SK-N-SH treated with all-trans-retinoic acid at 6 μM for 48 hours (cell line): ENCODE data around the gene SLC12A7.

ENCODE experiments used
- ARNTL ChIP-seq: fragments of 450-650 bp; formaldehyde crosslinking; IDR thresholded peaks from 2 replicates; pipeline ENCODE4 v1.5.0; 2020; ENCODE audit warnings: low read depth, mild to moderate bottlenecking, moderate library complexity, borderline replicate concordance
- CSDC2 ChIP-seq: fragments of 250-450 bp; sonication (Bioruptor Pico); IDR thresholded peaks from 2 replicates; pipeline ENCODE4 v1.5.0; 2020; ENCODE audit warnings: mild to moderate bottlenecking, moderate library complexity
- CSRNP3 ChIP-seq: fragments of 250-450 bp; sonication (Bioruptor Pico); IDR thresholded peaks from 2 replicates; pipeline ENCODE4 v1.5.1; 2021; ENCODE audit warnings: mild to moderate bottlenecking, moderate library complexity
- ISL1 ChIP-seq: fragments of 250-450 bp; sonication (Bioruptor Pico); IDR thresholded peaks from 2 replicates; pipeline ENCODE4 v2.1.2; 2022; ENCODE audit warnings: mild to moderate bottlenecking, moderate library complexity
- PATZ1 ChIP-seq: fragments of 250-450 bp; sonication (Bioruptor Pico); IDR thresholded peaks from 2 replicates; pipeline ENCODE4 v1.8.0; 2020; ENCODE audit warnings: mild to moderate bottlenecking, moderate library complexity, borderline replicate concordance
- POU6F1 ChIP-seq: fragments of 250-450 bp; sonication (Bioruptor Pico); IDR thresholded peaks from 2 replicates; pipeline ENCODE4 v1.8.0; 2021; ENCODE audit warnings: low read depth, mild to moderate bottlenecking, moderate library complexity, borderline replicate concordance
- SNAI2 ChIP-seq: fragments of 250-450 bp; sonication (Bioruptor Pico); IDR thresholded peaks from 2 replicates; pipeline ENCODE4 v1.5.0; 2020; ENCODE audit warnings: mild to moderate bottlenecking, moderate library complexity
- TOX ChIP-seq: fragments of 250-450 bp; sonication (Bioruptor Pico); IDR thresholded peaks from 2 replicates; pipeline ENCODE4 v1.8.0; 2021; ENCODE audit warnings: mild to moderate bottlenecking, moderate library complexity, borderline replicate concordance
- ZFP3 ChIP-seq: fragments of 250-450 bp; sonication (Bioruptor Pico); IDR thresholded peaks from 2 replicates; pipeline ENCODE4 v1.5.0; 2020; ENCODE audit warnings: mild to moderate bottlenecking, moderate library complexity
- ZFP30 ChIP-seq: fragments of 450-650 bp; formaldehyde crosslinking; IDR thresholded peaks from 2 replicates; pipeline ENCODE4 v1.5.0; 2022; ENCODE audit warnings: mild to moderate bottlenecking, moderate library complexity
- ZNF565 ChIP-seq: fragments of 450-650 bp; formaldehyde crosslinking; conservative IDR thresholded peaks from 2 replicates; pipeline ENCODE4 v1.5.0; 2020; ENCODE audit warnings: low read depth, mild to moderate bottlenecking, moderate library complexity

GRCh38 chr5:1135696-1136525 is 24.0 kb upstream of the SLC12A7 start:
- TF ChIP-seq ZNF565: no peak
- TF ChIP-seq ZFP30 (CRISPR knock-in tag): no peak
- no peak for TF ChIP-seq ZFP3
- TF ChIP-seq SNAI2 (CRISPR knock-in tag): no peak
- TF ChIP-seq CSDC2: no peak
- TF ChIP-seq POU6F1: no peak
- no peak for TF ChIP-seq ARNTL
- no peak for TF ChIP-seq TOX
- TF ChIP-seq PATZ1 (CRISPR knock-in tag): no peak
- TF ChIP-seq ISL1 (CRISPR knock-in tag): no peak
- no peak for TF ChIP-seq CSRNP3 (CRISPR knock-in tag)
